HepG2 (cell line): ENCODE measurements around the gene MGST2. TPM values are rescaled to one million over a fixed set of nuclear protein-coding genes. Genes with fewer than 3 reads are reported as not detected.

Source experiments
- BRCA1 ChIP-seq: sonication (generic); formaldehyde crosslinking; IDR thresholded peaks from 2 replicates; pipeline ENCODE4 v1.4.0; 2020; ENCODE audit warnings: missing genetic modification reagents
- CENPBD1 ChIP-seq: sonication (generic); formaldehyde crosslinking; IDR thresholded peaks from 2 replicates; pipeline ENCODE4 v1.8.0; 2022; ENCODE audit warnings: missing genetic modification reagents, low read depth, mild to moderate bottlenecking, borderline replicate concordance
- CREB3 ChIP-seq: sonication (generic); formaldehyde crosslinking; IDR thresholded peaks from 2 replicates; pipeline ENCODE4 v1.5.0; 2020; ENCODE audit warnings: missing genetic modification reagents
- DR1 ChIP-seq: sonication (generic); formaldehyde crosslinking; IDR thresholded peaks from 2 replicates; pipeline ENCODE4 v1.8.0; 2021; ENCODE audit warnings: mild to moderate bottlenecking, missing genetic modification reagents, inconsistent platforms
- EP300 ChIP-seq, 3 experiments: sonication (generic) in 1 of 3; formaldehyde crosslinking in 1 of 3; IDR thresholded peaks; 2 replicates each; pipeline versions ENCODE4 v1.5.1 to v1.6.1; 2011 to 2020; ENCODE audit warnings: low read depth in 2 of 3, low read length in 2 of 3, borderline replicate concordance in 1 of 3, improper control_type of control experiment in 1 of 3, mild to moderate bottlenecking in 1 of 3, missing genetic modification reagents in 1 of 3, moderate library complexity in 1 of 3
- FOXJ3 ChIP-seq: sonication (generic); formaldehyde crosslinking; IDR thresholded peaks from 2 replicates; pipeline ENCODE4 v1.4.0; 2020; ENCODE audit warnings: missing genetic modification reagents, mild to moderate bottlenecking, borderline replicate concordance
- GATAD1 ChIP-seq: IDR thresholded peaks from 2 replicates; pipeline ENCODE4 v1.6.1; 2016; ENCODE audit warnings: missing genetic modification reagents, missing compliant biosample characterization
- HIVEP1 ChIP-seq: sonication (generic); formaldehyde crosslinking; IDR thresholded peaks from 2 replicates; pipeline ENCODE4 v1.4.0; 2020; ENCODE audit warnings: mild to moderate bottlenecking, missing genetic modification reagents
- HNF4A ChIP-seq: sonication (generic); formaldehyde crosslinking; IDR thresholded peaks from 2 replicates; pipeline ENCODE4 v1.4.0; 2020; ENCODE audit warnings: missing genetic modification reagents
- HOXA3 ChIP-seq: sonication (generic); formaldehyde crosslinking; IDR thresholded peaks from 2 replicates; pipeline ENCODE4 v1.5.0; 2020; ENCODE audit warnings: missing genetic modification reagents
- IRX3 ChIP-seq: sonication (generic); formaldehyde crosslinking; IDR thresholded peaks from 2 replicates; pipeline ENCODE4 v1.8.1; 2023; ENCODE audit warnings: mild to moderate bottlenecking, low read depth, missing genetic modification reagents, borderline replicate concordance
- KLF13 ChIP-seq: sonication (generic); formaldehyde crosslinking; IDR thresholded peaks from 2 replicates; pipeline ENCODE4 v1.4.0; 2020; ENCODE audit warnings: mild to moderate bottlenecking, missing genetic modification reagents
- MAF1 ChIP-seq: sonication (generic); formaldehyde crosslinking; IDR thresholded peaks from 2 replicates; pipeline ENCODE4 v1.5.0; 2020; ENCODE audit warnings: missing genetic modification reagents, borderline replicate concordance
- MIXL1 ChIP-seq: IDR thresholded peaks from 2 replicates; pipeline ENCODE4 v1.6.1; 2016
- PCBP2 ChIP-seq: fragments of 200-400 bp; formaldehyde crosslinking; optimal IDR thresholded peaks from 2 replicates; pipeline ENCODE3; 2018; ENCODE audit warnings: low read length, low read depth; ENCODE audit not compliant: poor library complexity, severe bottlenecking
- PHF20 ChIP-seq: sonication (generic); formaldehyde crosslinking; IDR thresholded peaks from 2 replicates; pipeline ENCODE4 v1.5.0; 2020; ENCODE audit warnings: mild to moderate bottlenecking, missing genetic modification reagents
- PHF8 ChIP-seq: sonication (generic); formaldehyde crosslinking; IDR thresholded peaks from 2 replicates; pipeline ENCODE4 v1.5.0; 2020; ENCODE audit warnings: missing genetic modification reagents
- POLR2A ChIP-seq, 2 experiments: IDR thresholded peaks; 2 replicates each; pipeline ENCODE4 v1.6.1; 2011; ENCODE audit warnings: low read depth in 2 of 2, low read length in 2 of 2, mild to moderate bottlenecking in 1 of 2, moderate library complexity in 1 of 2; ENCODE audit not compliant: insufficient read depth in 1 of 2
- RAD21 ChIP-seq: fragments of 450-650 bp; formaldehyde crosslinking; IDR thresholded peaks from 2 replicates; pipeline ENCODE4 v1.5.0; 2020; ENCODE audit warnings: mild to moderate bottlenecking
- RCOR2 ChIP-seq: IDR thresholded peaks from 2 replicates; pipeline ENCODE4 v1.6.1; 2016; ENCODE audit warnings: missing biosample characterization, missing genetic modification reagents
- SP4 ChIP-seq: sonication (generic); formaldehyde crosslinking; IDR thresholded peaks from 2 replicates; pipeline ENCODE4 v1.8.1; 2023; ENCODE audit warnings: mild to moderate bottlenecking, missing genetic modification reagents
- ZBTB38 ChIP-seq: sonication (generic); formaldehyde crosslinking; IDR thresholded peaks from 2 replicates; pipeline ENCODE4 v1.5.1; 2020; ENCODE audit warnings: mild to moderate bottlenecking, missing genetic modification reagents
- ZFX ChIP-seq: sonication (generic); formaldehyde crosslinking; IDR thresholded peaks from 2 replicates; pipeline ENCODE4 v1.4.0; 2020; ENCODE audit warnings: mild to moderate bottlenecking, low read depth, missing genetic modification reagents, moderate library complexity
- ZNF335 ChIP-seq: sonication (generic); formaldehyde crosslinking; IDR thresholded peaks from 2 replicates; pipeline ENCODE4 v1.4.0; 2020; ENCODE audit warnings: missing genetic modification reagents
- ZNF501 ChIP-seq: sonication (generic); formaldehyde crosslinking; IDR thresholded peaks from 2 replicates; pipeline ENCODE4 v1.5.1; 2020; ENCODE audit warnings: mild to moderate bottlenecking, moderate library complexity, missing genetic modification reagents
- ZNF530 ChIP-seq: sonication (generic); formaldehyde crosslinking; IDR thresholded peaks from 2 replicates; pipeline ENCODE4 v1.5.0; 2020; ENCODE audit warnings: low read depth, mild to moderate bottlenecking, missing genetic modification reagents
- ZNF556 ChIP-seq: sonication (generic); formaldehyde crosslinking; IDR thresholded peaks from 2 replicates; pipeline ENCODE4 v1.4.0; 2020; ENCODE audit warnings: mild to moderate bottlenecking, missing genetic modification reagents, borderline replicate concordance
- ZNF597 ChIP-seq: sonication (generic); formaldehyde crosslinking; IDR thresholded peaks from 2 replicates; pipeline ENCODE4 v1.5.0; 2020; ENCODE audit warnings: missing genetic modification reagents
- ZNF619 ChIP-seq: sonication (generic); formaldehyde crosslinking; IDR thresholded peaks from 2 replicates; pipeline ENCODE4 v1.4.0; 2020; ENCODE audit warnings: mild to moderate bottlenecking, missing genetic modification reagents
- polyA plus RNA-seq, 8 experiments: library from polyadenylated mRNA; depleted of rRNA in 3 of 8; stranded (reverse) in 7 of 8; unstranded in 1 of 8; fragments of >200 nt; fragmentation: Illumina TruSeq in 4 of 8; extraction: Trizol in 4 of 8; gene quantifications; 2 replicates each; pipeline versions ENCODE4 v1.2.1 to v1.2.3, GENCODE V29; 2011 to 2016; ENCODE audit warnings: low read depth in 4 of 8, missing spikeins in 1 of 8, mixed read lengths in 1 of 8; ENCODE audit not compliant: insufficient read depth in 1 of 8
- total RNA-seq, 5 experiments: library from RNA; depleted of rRNA; stranded (reverse); fragments of >200 nt; fragmentation: Illumina TruSeq; extraction: Trizol; gene quantifications; 2 replicates each; pipeline ENCODE4 v1.2.3, GENCODE V29; 2016; ENCODE audit warnings: low read depth in 1 of 5

MGST2 gene
- total and polyA plus RNA-seq, 2 of the 13 experiments (the other 11 are each of a cell fraction or from before 2014, with no cell fraction given): 205 to 416 TPM

GRCh38 chr4:139665690-139666529 is at the start of gene MGST2 (continued):
- TF ChIP-seq CREB3 (CRISPR knock-in tag) (peak; percentile 79), ZNF501 (CRISPR knock-in tag) (peak; percentile 89), BRCA1 (CRISPR knock-in tag) (peak; percentile 71), ZBTB38 (CRISPR knock-in tag) (peak; percentile 74; the same call in 1 of the 2 replicates), IRX3 (CRISPR knock-in tag) (0 out of 2 replicates have a peak, but pooled peaks have one; percentile 17), HOXA3 (CRISPR knock-in tag) (peak; percentile 85), RAD21 (peak; percentile 45; the same call in 1 of the 2 replicates), FOXJ3 (CRISPR knock-in tag) (peak; percentile 89), EP300 (IDR thresholded peaks at IDR 0.05; ENCODE audit: low read depth in 2 of 2, low read length in 2 of 2) (peak in 1 of 2 experiments; percentile 96; a peak in 2 of 4 replicates), EP300 (CRISPR knock-in tag; IDR thresholded peaks at IDR 0.05; ENCODE audit: borderline replicate concordance) (peak; percentile 79; the same call in 1 of the 2 replicates), RCOR2 (CRISPR knock-in tag) (peak; percentile 44; the same call in 1 of the 2 replicates), PHF20 (CRISPR knock-in tag) (no peak), POLR2A (IDR thresholded peaks at IDR 0.05; ENCODE audit: insufficient read depth in 1 of 2, low read depth in 2 of 2, low read length in 2 of 2) (peak in 1 of 2 experiments; percentile 65), ZNF597 (no peak), CENPBD1 (CRISPR knock-in tag) (no peak), PHF8 (peak; percentile 52), SP4 (CRISPR knock-in tag) (0 out of 2 replicates have a peak, but pooled peaks have one; percentile 37), ZNF335 (CRISPR knock-in tag) (peak; percentile 75; the same call in 1 of the 2 replicates), MAF1 (CRISPR knock-in tag) (0 out of 2 replicates have a peak, but pooled peaks have one; percentile 32), HNF4A (peak; percentile 96), ZFX (CRISPR knock-in tag) (0 out of 2 replicates have a peak, but pooled peaks have one; percentile 41), KLF13 (CRISPR knock-in tag) (no peak), PCBP2 (no peak), GATAD1 (no peak), ZNF619 (CRISPR knock-in tag) (peak; percentile 70; the same call in 1 of the 2 replicates), MIXL1 (peak; percentile 60; the same call in 1 of the 2 replicates), ZNF530 (no peak), DR1 (CRISPR knock-in tag) (peak; percentile 65; the same call in 1 of the 2 replicates), HIVEP1 (CRISPR knock-in tag) (peak; percentile 81), ZNF556 (CRISPR knock-in tag) (peak; percentile 81; the same call in 1 of the 2 replicates)
